ENCODE measurements around the gene FOXP2. TPM values are rescaled to one million over a fixed set of nuclear protein-coding genes. Genes with fewer than 3 reads are reported as not detected.

Gene FOXP2
- total and polyA plus RNA-seq, 2 donors (not counting 3 experiments of a cell fraction or from before 2014, with no cell fraction given): 0.37 to 2.7 TPM

DNA sequence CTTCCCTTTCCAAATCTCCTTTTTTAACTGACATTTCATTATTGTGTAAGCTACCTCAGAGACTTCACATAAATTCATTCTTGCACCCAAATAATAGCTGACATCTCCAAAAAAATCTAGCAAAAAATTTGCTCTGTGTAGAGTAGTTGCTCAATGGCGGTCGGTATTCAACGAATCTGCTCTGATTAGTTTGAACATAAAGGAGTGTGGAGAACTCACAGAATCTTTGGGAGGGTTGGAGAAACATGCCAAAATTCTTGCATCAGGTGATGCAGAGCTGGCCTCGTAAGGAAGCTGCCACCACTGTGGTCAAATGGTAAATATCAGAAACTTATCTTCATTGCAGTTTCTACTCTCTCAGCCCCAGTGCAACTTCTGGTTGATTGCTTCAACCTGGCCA, 306.1 kb downstream of the FOXP2 start:
- H3K9me3 ChIP-seq (replicated peaks; ENCODE audit: control insufficient read depth, insufficient read depth, low read length): no peaks in the 10 kb centered on the region
- no peak overlapping the region for H3K4me2 ChIP-seq (ENCODE audit: insufficient read depth, low read length)
- no peak overlapping the region for H2AFZ ChIP-seq (ENCODE audit: low read depth, low read length)
- CTCF ChIA-PET: interaction anchor here (1.5 kb wide), 1 partner anchor 10 kb away, joined by 3 read pairs; no protein-coding TSS in a partner anchor
- H3K9me1 ChIP-seq (replicated peaks; ENCODE audit: control insufficient read depth, extremely low read depth, insufficient read depth, low read length): no peaks in the 10 kb centered on the region
- DNase-seq (ENCODE audit: low read depth, low spot score): no peak
- H3K79me2 ChIP-seq (ENCODE audit: control insufficient read depth, insufficient read depth, low read length): no peaks in the 10 kb centered on the region
- no peak for FAIRE-seq
- H3K36me3 ChIP-seq (ENCODE audit: control insufficient read depth in 2 of 2, extremely low read depth in 1 of 2, insufficient read depth in 2 of 2, low read length in 2 of 2): no peaks in the 10 kb centered on the region
- H3K27me3 ChIP-seq (ENCODE audit: control insufficient read depth in 2 of 2, insufficient read depth in 2 of 2, low read length in 2 of 2): no peaks in the 10 kb centered on the region
- POLR2A ChIA-PET: no interaction called here
- H3K27ac ChIP-seq (ENCODE audit: insufficient read depth, low read depth, low read length): no peak overlapping the region
- no peaks in the 10 kb centered on the region for H4K20me1 ChIP-seq (replicated peaks; ENCODE audit: control insufficient read depth, extremely low read depth, insufficient read depth, low read length)
- intact Hi-C loops (cut with micrococcal nuclease) (no loop called here), dilution Hi-C loops (cut with MboI; ENCODE audit: extremely low pct_ligation_motif_present, low sequenced_read_pairs) (no loop called here)
- H3K4me1 ChIP-seq (ENCODE audit: control insufficient read depth, extremely low read depth, insufficient read depth, low read length): no peaks in the 10 kb centered on the region
- TF ChIP-seq JUN (IDR thresholded peaks at IDR 0.05; ENCODE audit: borderline replicate concordance, insufficient read depth, insufficient read length, low read depth): no peak
- no peak for TF ChIP-seq EZH2 (IDR thresholded peaks at IDR 0.05; ENCODE audit: borderline replicate concordance, low read depth, low read length, severe bottlenecking)
- no peak for TF ChIP-seq POLR2A (IDR thresholded peaks at IDR 0.05; ENCODE audit: low read depth, low read length)
- TF ChIP-seq, protein P1, sequence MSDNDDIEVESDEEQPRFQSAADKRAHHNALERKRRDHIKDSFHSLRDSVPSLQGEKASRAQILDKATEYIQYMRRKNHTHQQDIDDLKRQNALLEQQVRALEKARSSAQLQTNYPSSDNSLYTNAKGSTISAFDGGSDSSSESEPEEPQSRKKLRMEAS (IDR thresholded peaks at IDR 0.05; ENCODE audit: insufficient read depth, insufficient read length): no peak
- TF ChIP-seq, protein P2, sequence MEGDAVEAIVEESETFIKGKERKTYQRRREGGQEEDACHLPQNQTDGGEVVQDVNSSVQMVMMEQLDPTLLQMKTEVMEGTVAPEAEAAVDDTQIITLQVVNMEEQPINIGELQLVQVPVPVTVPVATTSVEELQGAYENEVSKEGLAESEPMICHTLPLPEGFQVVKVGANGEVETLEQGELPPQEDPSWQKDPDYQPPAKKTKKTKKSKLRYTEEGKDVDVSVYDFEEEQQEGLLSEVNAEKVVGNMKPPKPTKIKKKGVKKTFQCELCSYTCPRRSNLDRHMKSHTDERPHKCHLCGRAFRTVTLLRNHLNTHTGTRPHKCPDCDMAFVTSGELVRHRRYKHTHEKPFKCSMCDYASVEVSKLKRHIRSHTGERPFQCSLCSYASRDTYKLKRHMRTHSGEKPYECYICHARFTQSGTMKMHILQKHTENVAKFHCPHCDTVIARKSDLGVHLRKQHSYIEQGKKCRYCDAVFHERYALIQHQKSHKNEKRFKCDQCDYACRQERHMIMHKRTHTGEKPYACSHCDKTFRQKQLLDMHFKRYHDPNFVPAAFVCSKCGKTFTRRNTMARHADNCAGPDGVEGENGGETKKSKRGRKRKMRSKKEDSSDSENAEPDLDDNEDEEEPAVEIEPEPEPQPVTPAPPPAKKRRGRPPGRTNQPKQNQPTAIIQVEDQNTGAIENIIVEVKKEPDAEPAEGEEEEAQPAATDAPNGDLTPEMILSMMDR (IDR thresholded peaks at IDR 0.05; ENCODE audit: extremely low read depth in 1 of 2, insufficient read depth in 1 of 2, low read depth in 1 of 2, low read length in 2 of 2): no peak
- TF ChIP-seq POLR2AphosphoS5 (IDR thresholded peaks at IDR 0.05; ENCODE audit: insufficient read depth, low read depth, low read length): no peak
- TF ChIP-seq MYC (IDR thresholded peaks at IDR 0.05; ENCODE audit: low read depth, low read length): no peak
- TF ChIP-seq GATA2 (IDR thresholded peaks at IDR 0.05; ENCODE audit: insufficient read depth, insufficient read length, low read depth, low read length): no peak
- no peak for TF ChIP-seq FOS (IDR thresholded peaks at IDR 0.05; ENCODE audit: borderline replicate concordance, insufficient read depth, low read length)
- no peak overlapping the region for H3K9ac ChIP-seq (replicated peaks; ENCODE audit: extremely low read depth, insufficient read depth, low read length)
- no TSS peak for BruUV-seq (replicated peaks)
- H3K4me3 ChIP-seq (replicated peaks in 1 of 3; ENCODE audit: insufficient read depth in 1 of 3, low read depth in 1 of 3, low read length in 3 of 3): no peak overlapping the region

Data from endothelial cell of umbilical vein (primary cell).